Measurements from ENCODE around the gene SEMA3D. TPM values are rescaled to one million over a fixed set of nuclear protein-coding genes. Genes with fewer than 3 reads are reported as not detected.

Gene SEMA3D
- total RNA-seq, 1 donor from 2014 or later: 0.35 TPM

DNA sequence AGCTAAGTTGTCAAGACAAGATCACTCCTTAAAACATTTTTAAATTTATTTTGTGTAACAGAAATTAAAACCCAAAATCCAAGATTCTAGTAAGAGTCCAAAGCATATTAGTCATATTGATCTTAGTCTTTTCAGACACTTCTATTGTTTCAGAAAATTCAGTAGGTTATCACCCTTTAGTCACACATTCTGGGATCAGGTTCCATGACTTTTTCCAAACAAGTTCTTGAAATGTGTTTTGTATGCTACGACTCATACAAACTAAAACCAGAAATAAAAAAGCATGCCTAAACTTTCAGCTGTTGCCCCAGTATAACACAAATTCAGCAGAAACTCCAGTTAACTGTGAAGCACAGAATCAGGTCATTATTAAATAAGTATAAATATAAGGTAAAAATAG, 10.7 kb downstream of the SEMA3D start:
- DNase-seq (ENCODE audit: low read depth): no peak
- no peak for TF ChIP-seq CTCF (conservative IDR thresholded peaks at IDR 0.05; ENCODE audit: low read depth, low read length)
- no peak overlapping the region for H3K4me3 ChIP-seq (ENCODE audit: low read depth, low read length)

DNA sequence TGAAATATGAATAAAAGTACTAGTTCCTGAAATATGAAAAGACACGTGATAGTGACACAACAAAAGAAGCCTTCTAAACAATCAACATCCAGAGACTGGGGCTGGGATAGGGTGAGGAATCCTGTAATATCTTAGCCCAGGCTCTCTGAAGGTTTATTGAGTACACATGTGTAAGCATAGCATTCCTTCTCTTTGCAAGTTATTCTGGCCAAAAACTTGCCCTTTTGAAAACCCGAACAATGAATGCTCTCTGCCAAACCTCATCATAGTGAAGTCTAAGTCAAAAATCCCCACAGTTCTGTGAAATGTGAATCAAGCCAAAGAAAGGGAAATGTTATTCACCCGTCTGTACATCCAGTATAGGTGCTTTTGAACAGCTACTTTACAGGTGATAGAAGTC, 11.6 kb downstream of the SEMA3D start:
- no peak for TF ChIP-seq CTCF (conservative IDR thresholded peaks at IDR 0.05; ENCODE audit: low read depth, low read length)
- H3K4me3 ChIP-seq (ENCODE audit: low read depth, low read length): no peak overlapping the region
- no peak for DNase-seq (ENCODE audit: low read depth)

- DNase-seq (ENCODE audit: low read depth): no peak
- no peak for TF ChIP-seq CTCF (conservative IDR thresholded peaks at IDR 0.05; ENCODE audit: low read depth, low read length)
- H3K4me3 ChIP-seq (ENCODE audit: low read depth, low read length): no peak overlapping the region
Measured at GRCh38 chr7:85172530-85172941, 14.3 kb downstream of the SEMA3D start.

- no peak overlapping the region for H3K4me3 ChIP-seq (ENCODE audit: low read depth, low read length)
- no peak for DNase-seq (ENCODE audit: low read depth)
- TF ChIP-seq CTCF (conservative IDR thresholded peaks at IDR 0.05; ENCODE audit: low read depth, low read length): no peak
Measured at GRCh38 chr7:85167636-85168035, 19.2 kb downstream of the SEMA3D start.

DNA sequence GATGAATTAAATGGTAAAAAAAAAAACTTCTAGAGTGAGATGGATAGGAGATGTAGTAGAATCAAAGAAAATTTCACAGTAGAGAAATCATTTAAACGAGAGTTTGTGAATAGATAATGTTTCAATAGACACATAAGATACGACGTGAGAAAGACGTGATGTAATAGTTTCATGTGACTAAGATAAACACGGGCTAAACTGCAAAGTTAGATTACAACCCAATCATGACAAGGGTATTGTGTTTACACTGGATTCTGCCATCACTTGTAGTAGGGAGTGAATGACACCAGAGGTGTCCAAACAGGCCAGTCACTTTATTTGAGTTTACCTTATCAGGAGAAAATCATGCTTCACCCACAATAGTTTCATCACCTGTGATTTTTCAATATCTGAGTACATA, 21.6 kb downstream of the SEMA3D start:
- DNase-seq (ENCODE audit: low read depth): no peak
- TF ChIP-seq CTCF (conservative IDR thresholded peaks at IDR 0.05; ENCODE audit: low read depth, low read length): no peak
- no peak overlapping the region for H3K4me3 ChIP-seq (ENCODE audit: low read depth, low read length)

DNA sequence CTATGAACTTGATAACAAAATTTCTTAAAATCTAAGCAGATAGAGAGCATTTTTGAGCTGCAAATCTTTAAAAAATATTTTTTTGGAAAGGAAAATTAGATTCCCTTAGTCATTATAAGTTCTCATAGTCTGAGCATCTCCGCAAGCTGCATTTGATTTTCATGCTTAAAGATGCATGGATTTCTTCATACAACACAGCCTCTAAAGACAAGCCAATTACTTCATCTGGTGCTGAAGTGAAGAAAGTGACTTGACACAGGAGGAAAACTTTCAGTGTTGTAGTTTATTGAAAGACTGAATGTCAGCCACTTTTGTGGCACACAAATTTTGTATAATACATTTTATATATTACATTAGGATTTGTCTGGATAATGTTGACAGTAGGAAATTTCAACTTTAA, 22.5 kb downstream of the SEMA3D start:
- no peak for TF ChIP-seq CTCF (conservative IDR thresholded peaks at IDR 0.05; ENCODE audit: low read depth, low read length)
- H3K4me3 ChIP-seq (ENCODE audit: low read depth, low read length): no peak overlapping the region
- no peak for DNase-seq (ENCODE audit: low read depth)

DNA sequence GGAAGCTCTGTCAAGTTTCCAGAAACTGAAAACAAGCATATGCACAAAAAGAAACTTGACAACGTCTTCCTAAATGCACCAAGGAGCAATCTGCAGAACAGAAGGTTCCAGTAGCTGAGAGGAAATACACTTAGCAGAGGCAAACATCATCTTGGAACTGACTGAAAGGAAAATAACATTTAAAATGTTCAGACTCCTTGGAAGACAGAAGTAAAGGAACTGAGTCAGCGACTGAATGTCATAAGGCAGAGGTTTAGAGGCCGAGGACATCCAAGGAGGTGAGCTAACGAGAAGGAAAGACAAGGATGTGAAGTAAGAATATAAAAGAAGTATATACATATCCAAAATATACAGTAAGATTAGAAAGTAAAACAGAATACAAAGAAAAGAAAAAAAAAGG, 24.1 kb downstream of the SEMA3D start:
- no peak overlapping the region for H3K4me3 ChIP-seq (ENCODE audit: low read depth, low read length)
- DNase-seq (ENCODE audit: low read depth): no peak
- TF ChIP-seq CTCF (conservative IDR thresholded peaks at IDR 0.05; ENCODE audit: low read depth, low read length): no peak

Measured in epithelial cell of proximal tubule (primary cell).